ENCODE measurements around the gene LAPTM5.

- TF ChIP-seq EZH2phosphoT487 (IDR thresholded peaks at IDR 0.05; ENCODE audit: borderline replicate concordance, low read length) (no peak), CTCF (conservative IDR thresholded peaks at IDR 0.05; ENCODE audit: low read depth, low read length) (no peak), EZH2 (IDR thresholded peaks at IDR 0.05; ENCODE audit: low read length, unreplicated experiment) (no peak)
Measured at GRCh38 chr1:30776097-30777059, 18.8 kb upstream of the LAPTM5 start.

Measured in PC-3 (cell line).